HCT116 (cell line): ENCODE results near the gene HASPIN. TPM values are rescaled to one million over a fixed set of nuclear protein-coding genes. Genes with fewer than 3 reads are reported as not detected.
"Not testable (repeated sequence)": the region's sequence is repeated elsewhere in the genome, so short reads cannot be mapped to it uniquely, and the experiment has no call there.

Experiments used
- ATAC-seq: fragments of 200-7000 bp; cut with Tn5 transposase; 2 replicates; pipeline ENCODE4 v1.9.1; 2020; ENCODE audit warnings: mild to moderate bottlenecking, moderate library complexity
- BruUV-seq: library from RNA; stranded (reverse); fragments of 400-500 nt; replicated peaks from 2 replicates; lab custom pipeline; 2021; lab: Mats Ljungman, UMichigan
- CTCF ChIA-PET: fragments of 300-600 bp; sonication (Branson Sonifier 250); formaldehyde crosslinking; loops from one replicate; lab custom pipeline; 2021; ENCODE audit warnings: antibody characterized with exemption; lab: Charles Lee
- POLR2A ChIA-PET: fragments of 300-600, 350-600 bp; sonication (Branson Sonifier 250); formaldehyde crosslinking; loops from one replicate; lab custom pipeline; 2021; ENCODE audit warnings: antibody characterized with exemption; lab: Charles Lee
- RAD21 ChIA-PET, 2 experiments: fragments of 300-600 bp; sonication (Branson Sonifier 250); formaldehyde crosslinking; loops; one replicate each; lab custom pipeline; 2023; ENCODE audit warnings: low total read pairs in 2 of 2; ENCODE audit not compliant: uncharacterized antibody in 2 of 2, unreplicated experiment in 2 of 2, low non-redundant PET in 1 of 2; lab: Charles Lee
- DNase-seq: peaks from one replicate; pipeline ENCODE4 v3.0.0-alpha.2; 2010; ENCODE audit warnings: low read depth, low spot score
- H2AFZ ChIP-seq: fragments of 200-600 bp; shearing (Covaris generic), sonication (generic); 2 replicates; pipeline ENCODE4 v1.6.1; 2017; ENCODE audit warnings: low read depth, mixed run types, mixed read lengths, antibody characterized with exemption, low read length; ENCODE audit not compliant: poor library complexity, severe bottlenecking
- H3K27ac ChIP-seq: 2 replicates; pipeline ENCODE4 v1.5.1; 2012; ENCODE audit warnings: low read depth, low read length
- H3K27me3 ChIP-seq: fragments of 200-600 bp; sonication (generic); 2 replicates; pipeline ENCODE4 v1.6.1; 2016; ENCODE audit warnings: mixed run types, low read length, mixed read lengths; ENCODE audit not compliant: insufficient read depth
- H3K36me3 ChIP-seq, 2 experiments: fragments of 200-500 bp in 1 of 2; fragments of 200-600 bp in 1 of 2; sonication (Bioruptor generic) in 1 of 2; sonication (generic) in 1 of 2; 2 replicates each; pipeline versions ENCODE4 v1.5.1 to v1.6.1; 2014 to 2016; ENCODE audit warnings: low read length in 2 of 2, inconsistent platforms in 1 of 2, mixed read lengths in 1 of 2, mixed run types in 1 of 2; ENCODE audit not compliant: insufficient read depth in 2 of 2, control insufficient read depth in 1 of 2
- H3K4me1 ChIP-seq, 2 experiments: fragments of 200-600 bp in 1 of 2; sonication (generic) in 1 of 2; 2 replicates each; pipeline versions ENCODE4 v1.5.1 to v1.6.1; 2012 to 2017; ENCODE audit warnings: low read length in 2 of 2, inconsistent platforms in 1 of 2, mild to moderate bottlenecking in 1 of 2, mixed read lengths in 1 of 2, mixed run types in 1 of 2, moderate library complexity in 1 of 2; ENCODE audit not compliant: insufficient read depth in 2 of 2, control insufficient read depth in 1 of 2
- H3K4me2 ChIP-seq: fragments of 200-600 bp; sonication (generic); 2 replicates; pipeline ENCODE4 v1.6.1; 2017; ENCODE audit warnings: mixed run types, low read length, mixed read lengths
- H3K4me3 ChIP-seq, 2 experiments: fragments of 200-600 bp in 1 of 2; sonication (generic) in 1 of 2; replicated peaks in 1 of 2; 2 replicates each; pipeline ENCODE4 v1.5.1; 2011 to 2016; ENCODE audit warnings: low read length in 2 of 2, control low read depth in 1 of 2, low read depth in 1 of 2, mild to moderate bottlenecking in 1 of 2, mixed read lengths in 1 of 2, mixed run types in 1 of 2
- H3K79me2 ChIP-seq: fragments of 200-600 bp; sonication (generic); 2 replicates; pipeline ENCODE4 v1.6.1; 2017; ENCODE audit warnings: mild to moderate bottlenecking, mixed run types, low read length, moderate library complexity, mixed read lengths; ENCODE audit not compliant: insufficient read depth
- H3K9ac ChIP-seq: fragments of 200-600 bp; sonication (generic); 2 replicates; pipeline ENCODE4 v1.6.1; 2016; ENCODE audit warnings: low read length, mixed read lengths
- H3K9me2 ChIP-seq: fragments of 200-600 bp; sonication (generic), shearing (Covaris generic); 2 replicates; pipeline ENCODE4 v1.6.1; 2017; ENCODE audit warnings: mixed run types, mild to moderate bottlenecking, moderate library complexity; ENCODE audit not compliant: insufficient read depth
- H3K9me3 ChIP-seq, 2 experiments: fragments of 200-500 bp in 1 of 2; fragments of 200-600 bp in 1 of 2; sonication (Bioruptor generic) in 1 of 2; sonication (generic) in 1 of 2; 2 replicates each; pipeline ENCODE4 v1.6.1; 2014 to 2017; ENCODE audit warnings: low read length in 2 of 2, mixed read lengths in 2 of 2, inconsistent platforms in 1 of 2, low read depth in 1 of 2, mild to moderate bottlenecking in 1 of 2, mixed run types in 1 of 2, moderate library complexity in 1 of 2; ENCODE audit not compliant: control insufficient read depth in 1 of 2, insufficient read depth in 1 of 2
- H4K20me1 ChIP-seq: fragments of 200-600 bp; sonication (generic), shearing (Covaris generic); 2 replicates; pipeline ENCODE4 v1.6.1; 2017; ENCODE audit warnings: mixed run types, mild to moderate bottlenecking, moderate library complexity; ENCODE audit not compliant: insufficient read depth
- CEBPB ChIP-seq: IDR thresholded peaks from 2 replicates; pipeline ENCODE4 v1.6.1; 2012; ENCODE audit warnings: low read depth
- ELF1 ChIP-seq: IDR thresholded peaks from 2 replicates; pipeline ENCODE4 v1.6.1; 2012; ENCODE audit warnings: low read depth, borderline replicate concordance
- EZH2phosphoT487 ChIP-seq: fragments of 200-600 bp; IDR thresholded peaks from 2 replicates; pipeline ENCODE4 v1.6.1; 2018; ENCODE audit warnings: antibody characterized with exemption, borderline replicate concordance
- RAD21 ChIP-seq: IDR thresholded peaks from 2 replicates; pipeline ENCODE4 v1.6.1; 2012; ENCODE audit warnings: low read depth, mild to moderate bottlenecking
- SIN3A ChIP-seq: IDR thresholded peaks from 2 replicates; pipeline ENCODE4 v1.6.1; 2012; ENCODE audit warnings: low read depth
- SRF ChIP-seq: IDR thresholded peaks from 2 replicates; pipeline ENCODE4 v1.6.1; 2012; ENCODE audit warnings: low read depth
- intact Hi-C: fragments of 100-400 bp; cut with micrococcal nuclease; formaldehyde crosslinking; loops from 2 replicates; pipeline ENCODE4 v1.10.0; 2022
- total RNA-seq: library from RNA; stranded (reverse); gene quantifications from one replicate; pipeline ENCODE4 v1.2.1, GENCODE V29; 2021; ENCODE audit not compliant: unreplicated experiment
- TF ChIP-seq, protein P1 (sequence below): IDR thresholded peaks from 2 replicates; pipeline ENCODE4 v1.6.1; 2012
- TF ChIP-seq, protein P2 (sequence below), 3 experiments: fragments of 200-600 bp in 1 of 3; sonication (generic) in 1 of 3; IDR thresholded peaks in 2 of 3; conservative IDR thresholded peaks in 1 of 3; 2 replicates each; pipeline ENCODE4 v1.5.1; 2012 to 2017; ENCODE audit warnings: low read depth in 2 of 3, low read length in 2 of 3, antibody characterized with exemption in 1 of 3, borderline replicate concordance in 1 of 3, control low read depth in 1 of 3, mild to moderate bottlenecking in 1 of 3, mixed read lengths in 1 of 3, mixed run types in 1 of 3, moderate library complexity in 1 of 3; ENCODE audit not compliant: insufficient read depth in 1 of 3
- TF ChIP-seq, protein P3 (sequence below): IDR thresholded peaks from 2 replicates; pipeline ENCODE4 v1.6.1; 2012

HASPIN gene
- total RNA-seq, 1 experiment from 2014 or later: 19.6 TPM

DNA sequence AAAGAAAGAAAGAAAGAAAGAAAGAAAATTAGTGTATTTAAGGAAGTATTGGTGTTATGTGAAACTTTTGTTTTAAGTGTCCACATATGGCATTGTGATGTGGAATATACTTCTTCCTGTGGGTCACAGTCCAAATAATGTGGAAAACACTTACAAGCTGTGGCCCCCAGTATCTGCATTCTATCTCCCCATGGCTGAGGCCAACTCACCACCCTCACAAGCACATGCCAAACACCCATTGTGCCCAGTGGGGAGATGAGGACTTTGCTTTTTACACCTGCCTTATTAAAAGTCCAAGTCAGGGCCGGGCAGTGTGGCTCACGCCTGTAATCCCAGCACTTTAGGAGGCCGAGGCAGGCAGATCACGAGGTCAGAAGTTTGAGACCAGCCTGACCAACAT lies 23.8 kb upstream of the HASPIN start:
- no peak overlapping the region for H3K9ac ChIP-seq
- H3K79me2 ChIP-seq: no peaks in the 10 kb centered on the region
- H2AFZ ChIP-seq: no peak overlapping the region
- DNase-seq: no peak
- no peaks in the 10 kb centered on the region for H3K9me2 ChIP-seq
- ChIA-PET POLR2A (no interaction called here), RAD21 (no interaction called here), CTCF (no interaction called here)
- intact Hi-C loops: no loop called here
- H3K36me3 ChIP-seq: no peaks in the 10 kb centered on the region
- no peak for ATAC-seq
- no peak for TF ChIP-seq EZH2phosphoT487
- TF ChIP-seq ELF1: no peak
- no peak for TF ChIP-seq SRF
- TF ChIP-seq, protein P1, sequence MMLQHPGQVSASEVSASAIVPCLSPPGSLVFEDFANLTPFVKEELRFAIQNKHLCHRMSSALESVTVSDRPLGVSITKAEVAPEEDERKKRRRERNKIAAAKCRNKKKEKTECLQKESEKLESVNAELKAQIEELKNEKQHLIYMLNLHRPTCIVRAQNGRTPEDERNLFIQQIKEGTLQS: no peak
- TF ChIP-seq, protein P2, sequence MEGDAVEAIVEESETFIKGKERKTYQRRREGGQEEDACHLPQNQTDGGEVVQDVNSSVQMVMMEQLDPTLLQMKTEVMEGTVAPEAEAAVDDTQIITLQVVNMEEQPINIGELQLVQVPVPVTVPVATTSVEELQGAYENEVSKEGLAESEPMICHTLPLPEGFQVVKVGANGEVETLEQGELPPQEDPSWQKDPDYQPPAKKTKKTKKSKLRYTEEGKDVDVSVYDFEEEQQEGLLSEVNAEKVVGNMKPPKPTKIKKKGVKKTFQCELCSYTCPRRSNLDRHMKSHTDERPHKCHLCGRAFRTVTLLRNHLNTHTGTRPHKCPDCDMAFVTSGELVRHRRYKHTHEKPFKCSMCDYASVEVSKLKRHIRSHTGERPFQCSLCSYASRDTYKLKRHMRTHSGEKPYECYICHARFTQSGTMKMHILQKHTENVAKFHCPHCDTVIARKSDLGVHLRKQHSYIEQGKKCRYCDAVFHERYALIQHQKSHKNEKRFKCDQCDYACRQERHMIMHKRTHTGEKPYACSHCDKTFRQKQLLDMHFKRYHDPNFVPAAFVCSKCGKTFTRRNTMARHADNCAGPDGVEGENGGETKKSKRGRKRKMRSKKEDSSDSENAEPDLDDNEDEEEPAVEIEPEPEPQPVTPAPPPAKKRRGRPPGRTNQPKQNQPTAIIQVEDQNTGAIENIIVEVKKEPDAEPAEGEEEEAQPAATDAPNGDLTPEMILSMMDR (IDR thresholded peaks at IDR 0.05 in 2 of 3, conservative IDR thresholded peaks at IDR 0.05 in 1 of 3; ENCODE audit: borderline replicate concordance in 1 of 3, insufficient read depth in 1 of 3, low read depth in 2 of 3, low read length in 2 of 3): no peak
- TF ChIP-seq CEBPB: no peak
- TF ChIP-seq RAD21: no peak
- TF ChIP-seq SIN3A: no peak
- TF ChIP-seq, protein P3, sequence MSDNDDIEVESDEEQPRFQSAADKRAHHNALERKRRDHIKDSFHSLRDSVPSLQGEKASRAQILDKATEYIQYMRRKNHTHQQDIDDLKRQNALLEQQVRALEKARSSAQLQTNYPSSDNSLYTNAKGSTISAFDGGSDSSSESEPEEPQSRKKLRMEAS: no peak
- peaks cover 9 to 10% of the 10 kb centered on the region in 2 experiments; a peak in 2 of 4 replicates for H3K9me3 ChIP-seq
- H3K4me2 ChIP-seq: no peak overlapping the region
- no peaks in the 10 kb centered on the region for H3K27me3 ChIP-seq
- no peak overlapping the region for H3K4me3 ChIP-seq
- H3K4me1 ChIP-seq: peaks cover 0 to 5% of the 10 kb centered on the region in 2 experiments; a peak in 1 of 4 replicates
- no peak overlapping the region for H3K27ac ChIP-seq
- no TSS peak for BruUV-seq
- H4K20me1 ChIP-seq: no peaks in the 10 kb centered on the region

DNA sequence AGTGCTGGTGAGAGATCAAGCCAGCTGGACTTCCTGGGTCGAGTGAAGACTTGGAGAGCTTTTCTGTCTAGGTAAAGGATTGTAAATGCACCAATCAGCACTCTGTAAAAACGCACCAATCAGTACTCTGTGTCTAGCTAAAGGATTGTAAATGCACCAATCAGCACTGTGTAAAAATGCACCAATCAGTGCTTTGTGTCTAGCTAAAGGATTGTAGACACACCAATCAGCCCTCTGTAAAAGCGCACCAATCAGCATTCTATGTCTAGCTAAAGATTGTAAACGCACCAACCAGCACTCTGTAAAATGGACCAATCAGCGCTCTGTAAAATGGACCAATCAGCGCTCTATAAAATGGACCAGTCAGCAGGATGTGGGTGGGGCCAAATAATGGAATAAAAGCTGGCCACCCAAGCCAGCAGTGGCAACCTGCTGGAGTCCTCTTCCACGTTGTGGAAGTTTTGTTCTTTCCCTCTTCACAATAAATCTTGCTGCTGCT lies 21.6 kb upstream of the HASPIN start:
- BruUV-seq, H3K27me3 ChIP-seq, POLR2A ChIA-PET, H3K4me1 ChIP-seq, H3K9me2 ChIP-seq, RAD21 ChIA-PET, H3K4me2 ChIP-seq, intact Hi-C loops, H3K4me3 ChIP-seq, H3K27ac ChIP-seq, H3K36me3 ChIP-seq, H3K9ac ChIP-seq, H3K79me2 ChIP-seq, DNase-seq, H4K20me1 ChIP-seq, H2AFZ ChIP-seq: not testable (repeated sequence)
- CTCF ChIA-PET: interaction anchor here (1.8 kb wide), 1 partner anchor 36 kb away, joined by 4 read pairs; no protein-coding TSS in a partner anchor
- ATAC-seq: peak; percentile 42; the same call in 1 of the 2 replicates
- peaks cover 9 to 10% of the 10 kb centered on the region in 2 experiments; a peak in 2 of 4 replicates for H3K9me3 ChIP-seq
